Smooth muscle cell (in vitro differentiated cells): ENCODE measurements around the gene RSPH9. TPM values are rescaled to one million over a fixed set of nuclear protein-coding genes. Genes with fewer than 3 reads are reported as not detected.
"Not testable (repeated sequence)": the region's sequence is repeated elsewhere in the genome, so short reads cannot be mapped to it uniquely, and the experiment has no call there.

ENCODE experiments used
- DNase-seq: peaks from one replicate; lab custom pipeline; 2025; ENCODE audit not compliant: unreplicated experiment; lab: John Stamatoyannopoulos, UW
- H2AFZ ChIP-seq: fragments of 200-600 bp; sonication (generic); 2 replicates; pipeline ENCODE4 v1.6.0; 2016; ENCODE audit warnings: antibody characterized with exemption, low read depth, mild to moderate bottlenecking
- H3F3A ChIP-seq: fragments of 200-600 bp; sonication (generic); 2 replicates; pipeline ENCODE4 v1.6.0; 2017; ENCODE audit warnings: antibody characterized with exemption, low read depth
- H3K27ac ChIP-seq: fragments of 200-600 bp; sonication (generic); 2 replicates; pipeline ENCODE4 v1.5.1; 2016; ENCODE audit warnings: low read depth, mild to moderate bottlenecking
- H3K27me3 ChIP-seq: fragments of 200-600 bp; sonication (generic); 2 replicates; pipeline ENCODE4 v1.6.1; 2016; ENCODE audit warnings: low read depth, mild to moderate bottlenecking
- H3K36me3 ChIP-seq: fragments of 200-600 bp; sonication (generic); 2 replicates; pipeline ENCODE4 v1.5.1; 2016; ENCODE audit warnings: low read depth
- H3K4me1 ChIP-seq: fragments of 200-600 bp; sonication (generic); 2 replicates; pipeline ENCODE4 v1.5.1; 2016; ENCODE audit warnings: low read depth
- H3K4me2 ChIP-seq: fragments of 200-600 bp; sonication (generic); 2 replicates; pipeline ENCODE4 v1.6.0; 2016; ENCODE audit warnings: mild to moderate bottlenecking
- H3K4me3 ChIP-seq: fragments of 200-600 bp; sonication (generic); 2 replicates; pipeline ENCODE4 v1.5.1; 2016; ENCODE audit warnings: mild to moderate bottlenecking
- H3K79me2 ChIP-seq: fragments of 200-600 bp; sonication (generic); 2 replicates; pipeline ENCODE4 v1.6.0; 2016; ENCODE audit warnings: low read depth, mild to moderate bottlenecking
- H3K9ac ChIP-seq: fragments of 200-600 bp; sonication (generic); 2 replicates; pipeline ENCODE4 v1.6.0; 2016; ENCODE audit warnings: low read depth
- H3K9me3 ChIP-seq: fragments of 200-600 bp; sonication (generic); replicated peaks from 2 replicates; pipeline ENCODE4 v1.5.1; 2016; ENCODE audit warnings: low read depth
- H4K20me1 ChIP-seq: fragments of 200-600 bp; sonication (generic); 2 replicates; pipeline ENCODE4 v1.6.0; 2016; ENCODE audit warnings: low read depth
- WGBS: methylation state at CpG from one replicate; pipeline ENCODE4 v1.1.7; 2016; ENCODE audit warnings: low lambda C conversion rate; 5-methylcytosine and 5-hydroxymethylcytosine counted together
- polyA plus RNA-seq: library from polyadenylated mRNA; unstranded; fragments of >200 nt; fragmentation: Nextera tagmentation; extraction: Ambion mirVana; gene quantifications from 2 replicates; pipeline ENCODE4 v1.2.1, GENCODE V29; 2016
- total RNA-seq: library from RNA; depleted of rRNA; stranded (reverse); fragments of >200 nt; gene quantifications from 2 replicates; pipeline ENCODE4 v1.2.3, GENCODE V29; 2014
- TF ChIP-seq, protein P1 (sequence below): fragments of 200-600 bp; sonication (generic); IDR thresholded peaks from 2 replicates; pipeline ENCODE4 v1.5.1; 2017; ENCODE audit warnings: borderline replicate concordance, mild to moderate bottlenecking, antibody characterized with exemption; ENCODE audit not compliant: insufficient read depth, poor library complexity, severe bottlenecking

Gene RSPH9
- total and polyA plus RNA-seq, 2 experiments from 2014 or later = 1.9 to 2.5 TPM

DNA sequence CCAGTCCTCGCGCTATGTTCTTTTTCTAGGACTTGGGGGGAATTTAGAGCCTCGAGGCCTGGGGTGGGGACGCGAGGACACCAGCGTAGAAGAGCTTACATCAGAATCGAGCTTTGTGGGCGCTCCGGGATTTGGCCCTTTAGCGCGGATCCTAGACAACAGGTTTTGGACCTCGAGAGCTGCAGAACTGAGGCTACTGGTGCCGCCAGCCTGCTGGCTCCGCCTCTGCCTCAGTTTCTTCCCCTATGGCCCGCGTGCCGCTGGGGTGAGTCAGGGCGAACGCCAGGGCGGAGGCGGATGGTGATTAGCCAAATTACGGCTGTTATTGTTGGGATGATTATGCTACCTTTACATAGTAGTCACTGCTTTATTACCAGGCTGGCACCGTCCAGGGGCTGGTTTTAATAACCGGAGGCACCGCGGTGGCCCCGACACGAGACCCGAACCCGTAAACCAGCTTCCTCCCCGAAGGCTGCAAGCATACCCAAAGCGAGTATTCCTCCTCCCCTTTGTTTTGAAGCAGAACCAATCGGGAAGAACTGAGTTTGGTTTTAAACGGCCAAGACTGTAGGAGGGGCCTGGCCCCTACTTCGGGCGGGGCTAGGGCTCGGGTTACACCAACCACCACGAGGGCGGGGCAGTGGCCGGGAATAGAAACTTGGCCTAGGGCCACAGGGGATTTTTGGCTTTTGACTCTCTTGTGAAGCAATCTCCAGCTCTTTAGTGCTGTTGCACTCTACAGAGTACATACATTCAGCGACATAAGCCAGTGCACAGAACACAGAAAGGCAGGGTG, 15.1 kb upstream of the RSPH9 start:
- Histone ChIP-seq H3K27me3 (no peaks in the 10 kb centered on the region), H3K9ac (peak overlapping the region; percentile 86), H3F3A (peaks cover 15% of the 10 kb centered on the region), H2AFZ (peak overlapping the region; percentile 61), H3K9me3 (no peaks in the 10 kb centered on the region), H3K36me3 (no peaks in the 10 kb centered on the region), H3K27ac (peak overlapping the region; percentile 95), H4K20me1 (no peaks in the 10 kb centered on the region), H3K4me2 (peak overlapping the region; percentile 90), H3K79me2 (peaks cover 27% of the 10 kb centered on the region), H3K4me3 (peak overlapping the region; percentile 76), H3K4me1 (peaks cover 12% of the 10 kb centered on the region)
- peak; percentile 91 for DNase-seq
- 1% methylated on average over 41 of the region's 41 CpGs for WGBS
- TF ChIP-seq, protein P1, sequence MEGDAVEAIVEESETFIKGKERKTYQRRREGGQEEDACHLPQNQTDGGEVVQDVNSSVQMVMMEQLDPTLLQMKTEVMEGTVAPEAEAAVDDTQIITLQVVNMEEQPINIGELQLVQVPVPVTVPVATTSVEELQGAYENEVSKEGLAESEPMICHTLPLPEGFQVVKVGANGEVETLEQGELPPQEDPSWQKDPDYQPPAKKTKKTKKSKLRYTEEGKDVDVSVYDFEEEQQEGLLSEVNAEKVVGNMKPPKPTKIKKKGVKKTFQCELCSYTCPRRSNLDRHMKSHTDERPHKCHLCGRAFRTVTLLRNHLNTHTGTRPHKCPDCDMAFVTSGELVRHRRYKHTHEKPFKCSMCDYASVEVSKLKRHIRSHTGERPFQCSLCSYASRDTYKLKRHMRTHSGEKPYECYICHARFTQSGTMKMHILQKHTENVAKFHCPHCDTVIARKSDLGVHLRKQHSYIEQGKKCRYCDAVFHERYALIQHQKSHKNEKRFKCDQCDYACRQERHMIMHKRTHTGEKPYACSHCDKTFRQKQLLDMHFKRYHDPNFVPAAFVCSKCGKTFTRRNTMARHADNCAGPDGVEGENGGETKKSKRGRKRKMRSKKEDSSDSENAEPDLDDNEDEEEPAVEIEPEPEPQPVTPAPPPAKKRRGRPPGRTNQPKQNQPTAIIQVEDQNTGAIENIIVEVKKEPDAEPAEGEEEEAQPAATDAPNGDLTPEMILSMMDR = no peak

DNA sequence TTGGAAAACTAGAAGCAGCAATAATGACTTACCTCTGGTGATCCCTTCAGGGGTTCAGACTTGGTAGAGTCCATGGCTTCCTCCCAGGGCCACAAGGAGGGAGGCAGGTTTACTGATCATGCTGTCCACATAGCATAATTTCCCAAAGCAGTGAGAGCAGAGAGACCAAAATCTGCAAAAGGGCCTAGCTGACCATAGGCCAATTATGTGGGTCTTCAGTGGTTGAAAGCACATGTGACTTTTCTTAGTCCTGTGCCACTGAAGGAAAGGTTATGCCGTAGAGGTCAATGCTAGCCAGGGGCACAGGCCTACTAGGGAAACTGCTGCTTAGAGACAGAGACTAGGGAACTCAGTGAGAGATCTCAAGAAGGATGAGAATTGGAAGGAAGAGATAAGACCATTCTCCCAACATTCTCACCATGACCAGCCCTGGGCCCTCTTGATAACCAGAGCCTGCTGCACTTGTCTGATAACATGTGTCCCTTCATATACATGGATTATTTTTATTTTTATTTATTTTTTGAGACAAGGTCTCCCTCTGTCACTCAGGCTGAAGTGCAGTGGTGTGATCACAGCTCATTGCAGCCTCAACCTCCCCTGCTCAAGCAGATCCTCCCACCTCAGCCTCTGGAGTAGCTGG, 13.7 kb upstream of the RSPH9 start:
- H3K36me3 ChIP-seq = no peaks in the 10 kb centered on the region
- no peak for DNase-seq
- peaks cover 15% of the 10 kb centered on the region for H3F3A ChIP-seq
- no peaks in the 10 kb centered on the region for H3K27me3 ChIP-seq
- peaks cover 29% of the 10 kb centered on the region for H3K79me2 ChIP-seq
- TF ChIP-seq, protein P1 = no peak
- WGBS = 100% methylated on average over 1 of the region's 1 CpG
- H3K9me3 ChIP-seq = no peaks in the 10 kb centered on the region
- H3K4me2 ChIP-seq = no peak overlapping the region
- no peak overlapping the region for H2AFZ ChIP-seq
- H4K20me1 ChIP-seq = no peaks in the 10 kb centered on the region
- no peak overlapping the region for H3K9ac ChIP-seq
- peaks cover 12% of the 10 kb centered on the region for H3K4me1 ChIP-seq
- H3K4me3 ChIP-seq = no peak overlapping the region
- peak overlapping the region; percentile 95 for H3K27ac ChIP-seq

DNA sequence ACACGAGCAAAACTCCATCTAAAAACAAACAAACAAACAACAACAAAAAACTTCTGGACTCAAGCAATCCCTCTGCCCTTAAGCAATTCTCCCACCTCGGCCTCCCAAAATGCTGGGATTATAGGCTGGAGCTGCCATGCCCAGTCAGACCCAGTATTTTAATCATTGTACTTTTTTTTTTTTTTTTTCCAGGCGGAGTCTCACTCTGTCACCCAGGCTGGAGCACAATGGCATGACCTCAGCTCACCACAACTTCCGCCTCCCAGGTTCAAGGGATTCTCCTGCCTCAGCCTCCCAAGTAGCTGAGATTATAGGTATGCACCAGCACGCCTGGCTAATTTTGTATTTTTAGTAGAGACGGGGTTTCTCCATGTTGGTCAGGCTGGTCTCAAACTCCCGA, 11.8 kb upstream of the RSPH9 start:
- H2AFZ ChIP-seq, H3K27me3 ChIP-seq, H3K4me2 ChIP-seq, DNase-seq, H3K27ac ChIP-seq, H4K20me1 ChIP-seq, H3K36me3 ChIP-seq, H3K4me3 ChIP-seq, H3K9ac ChIP-seq, H3K9me3 ChIP-seq: not testable (repeated sequence)
- WGBS = 94% methylated on average over 7 of the region's 7 CpGs
- H3K4me1 ChIP-seq = peaks cover 16% of the 10 kb centered on the region
- H3F3A ChIP-seq = peaks cover 15% of the 10 kb centered on the region
- peaks cover 32% of the 10 kb centered on the region for H3K79me2 ChIP-seq

DNA sequence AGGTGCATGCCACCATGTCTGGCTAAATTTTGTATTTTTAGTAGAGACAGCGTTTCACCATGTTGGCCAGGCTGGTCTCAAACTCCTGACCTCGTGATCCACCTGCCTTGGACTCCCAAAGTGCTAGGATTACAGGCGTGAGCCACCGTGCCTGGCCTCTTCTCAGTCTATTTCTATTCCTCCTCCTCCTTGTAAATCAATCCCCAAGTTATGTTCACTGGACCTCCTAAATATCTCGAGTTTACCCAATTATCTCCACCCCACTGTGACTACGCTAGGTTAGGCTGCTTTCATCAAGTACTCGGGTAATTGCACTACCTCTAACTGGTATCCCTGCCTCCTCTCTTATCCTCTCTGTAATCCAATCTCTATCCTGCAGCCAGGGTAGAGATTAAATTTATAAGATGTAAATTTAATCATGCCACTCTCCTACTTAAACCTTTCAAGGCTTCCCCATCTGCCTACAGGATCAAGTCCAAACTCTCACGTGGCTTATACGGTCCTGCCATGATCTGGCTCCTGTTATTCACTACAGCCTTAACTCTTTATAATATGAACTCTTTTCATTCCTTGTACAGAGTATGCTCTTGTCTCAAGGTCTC, 10.0 kb upstream of the RSPH9 start:
- 93% methylated on average over 9 of the region's 9 CpGs for WGBS
- Histone ChIP-seq H3K36me3 (no peaks in the 10 kb centered on the region), H3K4me2 (peak overlapping the region; percentile 87), H2AFZ (no peak overlapping the region), H3K9me3 (no peaks in the 10 kb centered on the region), H4K20me1 (peaks cover 18% of the 10 kb centered on the region), H3K27ac (no peak overlapping the region), H3K9ac (no peak overlapping the region), H3K4me3 (no peak overlapping the region), H3K79me2 (peaks cover 38% of the 10 kb centered on the region), H3K4me1 (peaks cover 21% of the 10 kb centered on the region), H3F3A (peaks cover 10% of the 10 kb centered on the region), H3K27me3 (no peaks in the 10 kb centered on the region)
- TF ChIP-seq, protein P1 = no peak
- no peak for DNase-seq
